Raji (cell line): ENCODE measurements around the gene AFM.

Experiments used
- POLR2A ChIP-seq: IDR thresholded peaks from 2 replicates; pipeline ENCODE4 v1.6.1; 2011; ENCODE audit warnings: low read depth, low read length, control low read depth; ENCODE audit not compliant: insufficient read depth

Gene AFM

DNA sequence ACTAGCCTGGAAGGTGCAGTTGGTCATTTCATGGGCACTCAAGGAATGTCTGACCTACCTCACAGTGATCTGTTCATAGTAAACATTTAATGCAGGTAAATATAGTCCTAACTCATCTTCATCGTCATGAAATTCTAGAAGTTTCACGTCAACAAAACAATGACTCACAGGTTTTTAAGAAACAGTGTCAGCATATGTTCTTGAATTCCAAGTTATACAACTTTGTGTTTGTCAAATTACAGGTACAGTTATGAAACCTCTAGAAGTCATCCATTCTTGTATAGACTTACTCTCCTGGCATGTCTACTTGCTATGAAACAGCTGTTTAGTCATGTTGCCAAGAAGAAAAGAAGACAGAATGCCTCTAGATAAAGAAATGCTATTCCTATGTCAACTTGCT is 46.6 kb downstream of the AFM start:
- TF ChIP-seq POLR2A, result no peak

DNA sequence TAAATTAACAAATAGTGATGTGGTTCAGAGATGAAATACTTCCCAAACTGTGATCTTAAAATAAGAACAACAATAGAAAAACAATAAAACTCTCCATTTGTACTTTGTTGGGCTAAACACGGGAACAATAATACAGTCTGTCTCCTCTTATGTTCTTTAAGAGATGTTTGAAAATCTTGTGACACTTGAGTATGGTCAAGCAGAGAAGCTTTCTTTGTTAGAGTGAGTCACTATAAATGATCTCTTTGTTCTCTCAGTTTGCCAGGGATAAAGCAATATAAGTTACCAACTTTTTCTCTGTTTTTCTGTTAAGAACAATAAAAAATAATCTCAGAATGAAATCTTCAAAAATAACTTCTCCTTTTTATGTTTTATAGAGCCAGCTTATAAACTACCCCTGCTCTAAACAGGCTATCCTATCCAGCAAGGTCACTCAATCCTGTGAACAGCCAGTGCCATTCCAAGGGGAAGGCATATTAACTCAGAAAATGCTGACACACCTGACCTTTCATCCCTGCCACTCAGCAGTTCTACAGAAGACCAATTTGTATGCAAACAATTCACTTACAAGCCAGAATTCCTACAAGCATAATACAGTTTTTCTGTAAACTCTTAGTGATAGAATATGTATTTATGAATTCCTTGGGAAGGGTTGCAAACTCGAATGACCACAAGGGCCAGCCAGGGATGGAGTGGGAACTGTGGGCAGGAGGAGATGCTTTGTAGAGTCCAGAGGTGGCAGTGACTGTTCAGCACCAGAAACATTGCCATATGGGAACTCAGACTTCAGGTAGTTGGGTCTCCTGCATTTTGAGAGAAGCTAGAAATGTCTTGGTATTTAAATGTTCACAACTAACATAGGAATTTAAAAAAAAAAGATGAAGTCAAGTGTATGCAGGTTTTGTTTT is 52.2 kb downstream of the AFM start:
- no peak for TF ChIP-seq POLR2A

DNA sequence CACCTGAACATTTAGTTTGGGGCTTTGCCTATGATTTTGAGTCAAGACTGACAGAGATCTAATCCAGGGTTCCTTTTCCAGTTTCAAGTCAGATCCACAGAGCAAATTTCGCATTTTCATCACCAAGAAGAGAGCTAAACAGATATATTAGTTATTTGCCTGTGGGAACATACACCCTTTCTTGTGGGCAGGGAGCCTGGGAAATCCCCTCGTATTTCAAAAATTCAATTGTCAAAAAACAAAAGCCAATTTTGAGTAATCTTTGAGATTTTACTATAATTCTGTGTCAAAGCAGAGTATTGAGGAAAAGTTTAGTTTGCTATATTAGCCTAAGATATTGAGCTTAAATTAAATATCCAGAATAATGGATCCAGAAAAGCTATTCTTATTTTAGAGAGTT is 56.6 kb downstream of the AFM start:
- TF ChIP-seq POLR2A, result no peak

DNA sequence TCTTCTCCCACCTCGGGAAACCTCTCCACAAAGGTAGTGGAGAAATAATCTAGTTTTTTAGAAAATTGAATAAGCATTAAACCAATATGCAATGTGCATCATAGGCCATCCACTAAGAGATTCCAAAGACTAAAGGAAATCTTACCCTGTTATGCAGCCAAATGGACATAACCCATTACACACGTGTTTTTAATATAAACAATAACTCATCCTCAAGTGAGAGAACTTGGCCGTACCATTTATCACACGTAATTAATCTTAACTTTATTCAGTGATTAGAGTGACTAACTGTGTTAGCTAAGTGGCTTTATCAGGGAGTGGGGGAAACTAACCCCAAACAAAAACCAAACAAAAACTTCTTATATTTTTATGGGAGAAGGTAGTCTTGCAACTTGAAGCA is 57.8 kb downstream of the AFM start:
- no peak for TF ChIP-seq POLR2A

DNA sequence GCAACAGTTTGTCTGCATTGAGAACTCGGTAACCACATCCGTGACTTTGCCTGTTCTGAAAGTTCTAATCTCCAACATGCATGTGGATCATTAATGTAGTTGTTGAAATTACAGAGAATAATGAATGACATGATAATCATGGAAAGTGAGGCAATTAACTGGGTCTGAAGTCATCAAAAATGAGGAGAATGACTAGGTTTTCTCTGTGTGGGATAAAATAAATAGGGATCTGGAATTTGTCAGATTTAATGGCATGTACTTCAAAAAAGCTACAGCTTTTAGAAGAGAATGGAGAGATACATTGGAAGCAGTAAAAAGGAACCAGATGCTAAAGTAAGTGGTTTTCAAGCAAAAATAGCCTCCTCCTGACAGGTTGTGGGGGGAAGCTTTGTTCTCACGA is 59.3 kb downstream of the AFM start:
- no peak for TF ChIP-seq POLR2A

DNA sequence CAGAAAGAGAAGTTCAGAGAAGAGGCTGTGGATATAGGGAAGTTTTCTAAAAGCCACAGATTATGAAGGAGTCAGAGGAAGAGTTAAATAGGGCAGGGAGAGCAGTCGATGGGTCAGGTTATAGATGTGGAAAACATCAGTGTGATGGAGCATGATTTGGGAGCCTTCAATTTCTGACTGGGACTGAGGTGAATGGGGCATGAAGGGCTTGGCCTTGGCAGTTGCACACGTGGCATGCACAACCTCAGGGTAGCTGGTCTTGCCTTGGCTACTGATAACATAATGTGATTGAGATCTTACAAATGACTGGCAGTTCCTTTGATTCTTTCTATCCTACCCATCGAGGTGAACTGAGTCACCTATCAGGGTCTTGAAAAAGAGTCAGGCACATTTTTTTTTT is 59.7 kb downstream of the AFM start:
- no peak for TF ChIP-seq POLR2A

DNA sequence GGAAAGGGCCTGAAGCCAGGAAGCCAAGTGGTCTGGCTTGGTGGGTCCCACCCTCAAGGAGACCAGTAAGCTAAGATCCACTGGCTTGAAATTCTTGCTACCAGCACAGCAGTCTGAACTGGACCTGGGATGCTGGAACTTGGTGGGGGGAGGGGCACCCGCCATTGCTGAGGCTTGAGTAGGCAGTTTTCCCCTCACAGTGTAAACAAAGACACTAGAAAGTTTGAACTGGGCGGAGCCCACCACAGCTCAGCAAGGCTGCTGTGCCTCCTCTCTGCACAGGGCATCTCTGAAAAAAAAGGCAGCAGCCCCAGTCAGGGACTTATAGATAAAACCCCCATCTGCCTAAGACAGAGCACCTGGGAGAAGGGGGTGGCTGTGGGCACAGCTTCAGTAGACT is 63.1 kb downstream of the AFM start:
- TF ChIP-seq POLR2A, result no peak
